Tibial nerve (tissue), 3 donors: Measurements from ENCODE around the gene ELOB.

Experiments used
- POLR2A ChIP-seq, 2 donors: fragments of 450-650 bp; IDR thresholded peaks; one replicate each; pipeline ENCODE4 v1.6.1; 2017; ENCODE audit warnings: antibody characterized with exemption in 2 of 2, mild to moderate bottlenecking in 2 of 2, moderate library complexity in 2 of 2
- TF ChIP-seq, protein P1 (sequence below), 5 experiments: fragments of 200-600 bp in 3 of 5; fragments of 450-650 bp in 2 of 5; sonication (generic) in 3 of 5; IDR thresholded peaks; one replicate each; pipeline ENCODE4 v1.5.1; 2016 to 2019; ENCODE audit warnings: antibody characterized with exemption in 5 of 5, mild to moderate bottlenecking in 3 of 5, moderate library complexity in 2 of 5

DNA sequence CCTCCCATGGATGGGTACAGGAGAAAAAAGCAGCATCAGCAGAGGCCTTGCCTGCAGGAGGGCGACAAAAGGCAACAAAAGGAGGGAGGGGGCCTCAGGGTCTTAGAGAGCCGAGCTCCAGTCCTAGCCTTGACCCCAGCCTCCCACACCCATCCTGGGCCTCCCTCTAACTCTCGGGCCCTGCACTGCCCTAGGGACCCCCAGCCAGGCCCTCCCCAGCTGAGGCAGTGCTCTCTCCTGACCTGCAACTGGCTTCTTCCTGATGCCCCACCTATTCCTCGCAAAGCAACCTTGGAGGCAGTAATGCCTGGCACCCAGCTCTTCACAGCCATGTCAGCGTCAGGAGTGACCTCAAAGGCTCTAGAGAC, 39.9 kb downstream of the ELOB start:
- TF ChIP-seq, protein P1, sequence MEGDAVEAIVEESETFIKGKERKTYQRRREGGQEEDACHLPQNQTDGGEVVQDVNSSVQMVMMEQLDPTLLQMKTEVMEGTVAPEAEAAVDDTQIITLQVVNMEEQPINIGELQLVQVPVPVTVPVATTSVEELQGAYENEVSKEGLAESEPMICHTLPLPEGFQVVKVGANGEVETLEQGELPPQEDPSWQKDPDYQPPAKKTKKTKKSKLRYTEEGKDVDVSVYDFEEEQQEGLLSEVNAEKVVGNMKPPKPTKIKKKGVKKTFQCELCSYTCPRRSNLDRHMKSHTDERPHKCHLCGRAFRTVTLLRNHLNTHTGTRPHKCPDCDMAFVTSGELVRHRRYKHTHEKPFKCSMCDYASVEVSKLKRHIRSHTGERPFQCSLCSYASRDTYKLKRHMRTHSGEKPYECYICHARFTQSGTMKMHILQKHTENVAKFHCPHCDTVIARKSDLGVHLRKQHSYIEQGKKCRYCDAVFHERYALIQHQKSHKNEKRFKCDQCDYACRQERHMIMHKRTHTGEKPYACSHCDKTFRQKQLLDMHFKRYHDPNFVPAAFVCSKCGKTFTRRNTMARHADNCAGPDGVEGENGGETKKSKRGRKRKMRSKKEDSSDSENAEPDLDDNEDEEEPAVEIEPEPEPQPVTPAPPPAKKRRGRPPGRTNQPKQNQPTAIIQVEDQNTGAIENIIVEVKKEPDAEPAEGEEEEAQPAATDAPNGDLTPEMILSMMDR (IDR thresholded peaks at IDR 0.05), result no peak
- no peak for TF ChIP-seq POLR2A (IDR thresholded peaks at IDR 0.05)
